H1 (cell line): Measurements from ENCODE around the gene DMBX1. TPM values are rescaled to one million over a fixed set of nuclear protein-coding genes. Genes with fewer than 3 reads are reported as not detected.

Source experiments
- CTCF ChIA-PET: fragments of 300-600 bp; sonication (Branson Sonifier 250); formaldehyde crosslinking; loops from one replicate; lab custom pipeline; 2021; ENCODE audit not compliant: partially characterized antibody; lab: Charles Lee
- POLR2A ChIA-PET: fragments of 300-600 bp; sonication (Branson Sonifier 250); formaldehyde crosslinking; loops from one replicate; lab custom pipeline; 2021; ENCODE audit warnings: inconsistent platforms; ENCODE audit not compliant: partially characterized antibody; lab: Charles Lee
- DNase-seq, 2 experiments: peaks; one replicate each; pipeline versions ENCODE4 v3.0.0 to v3.0.0-alpha.2; 2010 to 2022; ENCODE audit warnings: low spot score in 2 of 2, low read depth in 1 of 2, mixed read lengths in 1 of 2
- FAIRE-seq: peaks from 2 replicates; lab custom pipeline; 2011; peaks lifted over from hg19 to GRCh38; lab: Jason Lieb, UNC
- H2AFZ ChIP-seq: 2 replicates; pipeline ENCODE4 v1.8.1; 2012; ENCODE audit warnings: low read length, inconsistent platforms
- H2AK5ac ChIP-seq: 2 replicates; pipeline ENCODE4 v1.6.1; 2013; ENCODE audit warnings: low read depth, low read length
- H2BK120ac ChIP-seq: replicated peaks from 2 replicates; pipeline ENCODE3; 2013; ENCODE audit warnings: low read depth, low read length, inconsistent platforms
- H2BK12ac ChIP-seq: 2 replicates; pipeline ENCODE4 v1.6.1; 2013; ENCODE audit warnings: low read depth, low read length
- H2BK15ac ChIP-seq: 2 replicates; pipeline ENCODE4 v1.6.1; 2013; ENCODE audit warnings: low read length
- H2BK20ac ChIP-seq: 2 replicates; pipeline ENCODE4 v1.6.1; 2013; ENCODE audit warnings: low read length
- H2BK5ac ChIP-seq: 2 replicates; pipeline ENCODE4 v1.6.1; 2013; ENCODE audit warnings: low read depth, low read length
- H3K14ac ChIP-seq: 2 replicates; pipeline ENCODE4 v1.6.1; 2013; ENCODE audit warnings: inconsistent platforms; ENCODE audit not compliant: insufficient read length
- H3K18ac ChIP-seq: 2 replicates; pipeline ENCODE4 v1.6.1; 2013; ENCODE audit warnings: low read length; ENCODE audit errors: extremely low read depth
- H3K23ac ChIP-seq: 2 replicates; pipeline ENCODE4 v1.6.1; 2013; ENCODE audit warnings: inconsistent platforms; ENCODE audit not compliant: insufficient read length
- H3K23me2 ChIP-seq: 2 replicates; pipeline ENCODE4 v1.6.1; 2013; ENCODE audit warnings: low read depth, low read length
- H3K27ac ChIP-seq: 2 replicates; pipeline ENCODE4 v1.6.1; 2011; ENCODE audit warnings: low read depth, low read length, inconsistent platforms
- H3K27me3 ChIP-seq, 4 experiments: replicated peaks in 1 of 4; 1 replicate in 1 of 4; 2 replicates in 3 of 4; pipeline versions ENCODE4 v1.6.1 to v1.8.1; 2011 to 2013; ENCODE audit warnings: low read length in 3 of 4, mild to moderate bottlenecking in 3 of 4, inconsistent platforms in 2 of 4, mixed read lengths in 2 of 4, moderate library complexity in 1 of 4; ENCODE audit not compliant: control insufficient read depth in 3 of 4, insufficient read depth in 3 of 4; ENCODE audit errors: extremely low read depth in 1 of 4
- H3K36me3 ChIP-seq, 4 experiments: 2 replicates each; pipeline versions ENCODE4 v1.6.1 to v1.8.1; 2011 to 2013; ENCODE audit warnings: mild to moderate bottlenecking in 4 of 4, low read length in 3 of 4, moderate library complexity in 2 of 4, control low read depth in 1 of 4, inconsistent platforms in 1 of 4; ENCODE audit not compliant: insufficient read depth in 4 of 4, control insufficient read depth in 2 of 4
- H3K4ac ChIP-seq: replicated peaks from 2 replicates; pipeline ENCODE3; 2013; ENCODE audit warnings: low read length, low read depth, mixed read lengths, inconsistent platforms; ENCODE audit not compliant: insufficient read length
- H3K4me1 ChIP-seq, 4 experiments: replicated peaks in 1 of 4; 1 replicate in 1 of 4; 2 replicates in 3 of 4; pipeline versions ENCODE4 v1.6.1 to v1.8.1; 2011 to 2013; ENCODE audit warnings: low read length in 3 of 4, inconsistent platforms in 2 of 4, mixed read lengths in 1 of 4; ENCODE audit not compliant: insufficient read depth in 4 of 4, control insufficient read depth in 3 of 4
- H3K4me2 ChIP-seq, 2 experiments: 2 replicates each; pipeline versions ENCODE4 v1.6.1 to v1.8.1; 2011 to 2013; ENCODE audit warnings: low read depth in 2 of 2, low read length in 2 of 2, control low read depth in 1 of 2, inconsistent platforms in 1 of 2, mild to moderate bottlenecking in 1 of 2; ENCODE audit not compliant: insufficient read depth in 1 of 2
- H3K4me3 ChIP-seq, 4 experiments: fragments of 200-600, 300-600 bp in 1 of 4; sonication (generic), shearing (Covaris generic), sonication (Bioruptor Twin) in 1 of 4; 2 replicates each; pipeline versions ENCODE4 v1.5.1 to v1.8.1; 2011 to 2016; ENCODE audit warnings: low read length in 4 of 4, low read depth in 3 of 4, control low read depth in 2 of 4, inconsistent platforms in 2 of 4, mild to moderate bottlenecking in 2 of 4, mixed read lengths in 1 of 4, moderate library complexity in 1 of 4; ENCODE audit not compliant: insufficient read depth in 2 of 4; ENCODE audit errors: extremely low read depth in 1 of 4
- H3K56ac ChIP-seq: replicated peaks from 2 replicates; pipeline ENCODE3; 2013; ENCODE audit warnings: low read depth, mild to moderate bottlenecking, mixed read lengths, low read length, inconsistent platforms; ENCODE audit not compliant: insufficient read length
- H3K79me1 ChIP-seq: 2 replicates; pipeline ENCODE4 v1.6.1; 2013; ENCODE audit warnings: low read depth, low read length, control low read depth
- H3K79me2 ChIP-seq, 2 experiments: 2 replicates each; pipeline versions ENCODE4 v1.6.1 to v1.8.1; 2012 to 2013; ENCODE audit warnings: low read length in 2 of 2, mild to moderate bottlenecking in 2 of 2, inconsistent platforms in 1 of 2; ENCODE audit not compliant: insufficient read depth in 2 of 2, control insufficient read depth in 1 of 2
- H3K9ac ChIP-seq, 4 experiments: replicated peaks in 1 of 4; 1 replicate in 1 of 4; 2 replicates in 3 of 4; pipeline versions ENCODE4 v1.6.1 to v1.8.1; 2011 to 2013; ENCODE audit warnings: low read depth in 3 of 4, low read length in 3 of 4, control low read depth in 2 of 4, mild to moderate bottlenecking in 2 of 4, moderate library complexity in 2 of 4, inconsistent platforms in 1 of 4; ENCODE audit errors: extremely low read depth in 1 of 4
- H3K9me3 ChIP-seq, 2 experiments: 2 replicates each; pipeline versions ENCODE4 v1.6.1 to v1.8.1; 2012 to 2013; ENCODE audit warnings: mild to moderate bottlenecking in 2 of 2, moderate library complexity in 2 of 2, control low read depth in 1 of 2, inconsistent platforms in 1 of 2, low read depth in 1 of 2, low read length in 1 of 2, mixed read lengths in 1 of 2; ENCODE audit not compliant: insufficient read depth in 2 of 2
- H4K20me1 ChIP-seq, 2 experiments: replicated peaks in 1 of 2; 2 replicates each; pipeline versions ENCODE3 to v1.8.1; 2011 to 2013; ENCODE audit warnings: inconsistent platforms in 2 of 2, low read length in 2 of 2, mild to moderate bottlenecking in 1 of 2; ENCODE audit not compliant: insufficient read depth in 2 of 2, control insufficient read depth in 1 of 2
- H4K5ac ChIP-seq: 2 replicates; pipeline ENCODE4 v1.6.1; 2013; ENCODE audit warnings: low read length, low read depth, mixed read lengths, inconsistent platforms; ENCODE audit not compliant: insufficient read length
- H4K8ac ChIP-seq: 2 replicates; pipeline ENCODE4 v1.8.0; 2013; ENCODE audit warnings: mild to moderate bottlenecking, moderate library complexity, low read length, inconsistent platforms; ENCODE audit not compliant: insufficient read depth; ENCODE audit errors: extremely low read depth
- H4K91ac ChIP-seq: replicated peaks from 2 replicates; pipeline ENCODE3; 2013; ENCODE audit warnings: low read length, mixed read lengths, inconsistent platforms; ENCODE audit not compliant: insufficient read length
- CHD2 ChIP-seq: IDR thresholded peaks from 2 replicates; pipeline ENCODE4 v1.6.1; 2012; ENCODE audit warnings: low read length, improper control_type of control experiment
- EGR1 ChIP-seq: IDR thresholded peaks from 2 replicates; pipeline ENCODE4 v1.6.1; 2011; ENCODE audit warnings: low read depth, low read length, borderline replicate concordance
- HDAC2 ChIP-seq, 2 experiments: fragments of 300-600 bp in 1 of 2; sonication (generic) in 1 of 2; IDR thresholded peaks; 2 replicates each; pipeline ENCODE4 v1.6.1; 2011 to 2012; ENCODE audit warnings: low read depth in 2 of 2, low read length in 2 of 2, mild to moderate bottlenecking in 2 of 2, moderate library complexity in 2 of 2, borderline replicate concordance in 1 of 2, inconsistent platforms in 1 of 2
- KDM1A ChIP-seq: fragments of 200-600, 300-600 bp; sonication (generic); IDR thresholded peaks from 2 replicates; pipeline ENCODE4 v1.7.1; 2016; ENCODE audit warnings: mild to moderate bottlenecking, low read length, borderline replicate concordance
- RFX5 ChIP-seq: IDR thresholded peaks from 2 replicates; pipeline ENCODE4 v1.6.1; 2011; ENCODE audit warnings: low read depth, low read length, improper control_type of control experiment, borderline replicate concordance
- SUZ12 ChIP-seq: fragments of 200-600 bp; sonication (generic); IDR thresholded peaks from 2 replicates; pipeline ENCODE4 v1.6.1; 2012; ENCODE audit warnings: mild to moderate bottlenecking, inconsistent platforms, low read length, moderate library complexity, mixed read lengths
- TBP ChIP-seq: IDR thresholded peaks from 2 replicates; pipeline ENCODE4 v1.6.1; 2011; ENCODE audit warnings: low read depth, low read length, improper control_type of control experiment
- WGBS, 2 experiments: shearing (Covaris generic) in 1 of 2; methylation state at CpG; one replicate each; pipeline versions ENCODE4 v1.1.6 to v1.1.7; 2013 to 2015; ENCODE audit warnings: low lambda C conversion rate in 2 of 2, mixed read lengths in 2 of 2, inconsistent platforms in 1 of 2, low coverage in 1 of 2, missing lambda C conversion rate in 1 of 2; ENCODE audit not compliant: insufficient replicate concordance in 2 of 2, insufficient coverage in 1 of 2, insufficient read length in 1 of 2; ENCODE audit errors: extremely low coverage in 1 of 2, missing lambda C conversion rate in 1 of 2; 5-methylcytosine and 5-hydroxymethylcytosine counted together
- polyA plus RNA-seq, 7 experiments: library from polyadenylated mRNA; depleted of rRNA in 3 of 7; stranded (reverse) in 5 of 7; unstranded in 2 of 7; fragments of >200 nt in 5 of 7; fragments of 200-250 nt in 2 of 7; gene quantifications; 1 replicate in 5 of 7; 2 replicates in 1 of 7; 4 replicates in 1 of 7; pipeline versions ENCODE4 v1.2.1 to v1.2.3, GENCODE V29; 2011 to 2013; ENCODE audit warnings: missing spikeins in 2 of 7, mixed read lengths in 2 of 7
- total RNA-seq: library from RNA; stranded (reverse); fragmentation: NEBNext Ultra II Directional; extraction: Animal tissue kit (Norgen Biotek cat#: 25700); gene quantifications from 2 replicates; pipeline ENCODE4 v1.2.1, GENCODE V29; 2021
- TF ChIP-seq, protein P1 (sequence below): IDR thresholded peaks from 2 replicates; pipeline ENCODE4 v1.6.1; 2011; ENCODE audit warnings: low read depth, mild to moderate bottlenecking, low read length; ENCODE audit not compliant: insufficient read depth
- TF ChIP-seq, protein P2 (sequence below), 3 experiments: IDR thresholded peaks; 1 replicate in 2 of 3; 2 replicates in 1 of 3; pipeline versions ENCODE4 v1.5.1 to v1.6.1; 2011; ENCODE audit warnings: low read length in 3 of 3, mild to moderate bottlenecking in 3 of 3, inconsistent platforms in 2 of 3, low read depth in 1 of 3, moderate library complexity in 1 of 3; ENCODE audit not compliant: insufficient read depth in 1 of 3; ENCODE audit errors: control extremely low read depth in 1 of 3

Gene DMBX1
- total and polyA plus RNA-seq, 2 of the 8 experiments (the other 6 are each of a cell fraction or from before 2014, with no cell fraction given): 0.23 to 0.30 TPM

DNA sequence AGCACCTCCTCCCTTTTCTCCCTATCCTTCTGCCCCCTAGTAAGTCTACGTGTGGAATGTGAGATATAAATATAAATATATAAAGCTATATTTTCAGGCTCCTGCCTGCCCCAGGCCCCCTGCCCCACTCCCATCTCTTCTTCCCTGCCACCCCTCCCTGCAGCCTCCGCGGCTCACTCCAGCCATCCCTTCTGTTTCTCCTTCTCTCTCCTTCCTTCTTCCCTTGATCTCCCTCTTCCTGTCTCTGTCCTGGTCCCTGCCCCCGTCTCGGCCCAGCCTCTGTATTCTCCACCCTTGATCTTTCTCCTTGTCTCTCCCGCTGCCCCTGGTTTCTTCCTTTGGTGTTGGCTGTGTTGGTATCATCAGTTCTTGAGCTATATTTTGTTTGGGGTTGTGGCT is 23.2 kb downstream of the DMBX1 start:
- ChIA-PET POLR2A (no interaction called here), CTCF (interaction anchor here (1.3 to 18.9 kb wide), 7 partner anchors 9 to 66 kb away, joined by 3 to 287 read pairs (median 9); partner anchors contain the start of gene DMBX1)
- H2BK15ac ChIP-seq: no peak overlapping the region
- no peak overlapping the region for H4K91ac ChIP-seq
- H3K18ac ChIP-seq: no peak overlapping the region
- H3K23ac ChIP-seq: no peak overlapping the region
- H3K23me2 ChIP-seq: no peaks in the 10 kb centered on the region
- no peaks in the 10 kb centered on the region for H3K9me3 ChIP-seq
- no peak overlapping the region for H2BK20ac ChIP-seq
- TF ChIP-seq, protein P1, sequence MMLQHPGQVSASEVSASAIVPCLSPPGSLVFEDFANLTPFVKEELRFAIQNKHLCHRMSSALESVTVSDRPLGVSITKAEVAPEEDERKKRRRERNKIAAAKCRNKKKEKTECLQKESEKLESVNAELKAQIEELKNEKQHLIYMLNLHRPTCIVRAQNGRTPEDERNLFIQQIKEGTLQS: no peak
- TF ChIP-seq SUZ12 (no peak), RFX5 (no peak), CHD2 (no peak), HDAC2 (IDR thresholded peaks at IDR 0.05; ENCODE audit: borderline replicate concordance in 1 of 2, low read depth in 2 of 2, low read length in 2 of 2) (no peak), TBP (no peak), KDM1A (no peak), EGR1 (no peak)
- TF ChIP-seq, protein P2, sequence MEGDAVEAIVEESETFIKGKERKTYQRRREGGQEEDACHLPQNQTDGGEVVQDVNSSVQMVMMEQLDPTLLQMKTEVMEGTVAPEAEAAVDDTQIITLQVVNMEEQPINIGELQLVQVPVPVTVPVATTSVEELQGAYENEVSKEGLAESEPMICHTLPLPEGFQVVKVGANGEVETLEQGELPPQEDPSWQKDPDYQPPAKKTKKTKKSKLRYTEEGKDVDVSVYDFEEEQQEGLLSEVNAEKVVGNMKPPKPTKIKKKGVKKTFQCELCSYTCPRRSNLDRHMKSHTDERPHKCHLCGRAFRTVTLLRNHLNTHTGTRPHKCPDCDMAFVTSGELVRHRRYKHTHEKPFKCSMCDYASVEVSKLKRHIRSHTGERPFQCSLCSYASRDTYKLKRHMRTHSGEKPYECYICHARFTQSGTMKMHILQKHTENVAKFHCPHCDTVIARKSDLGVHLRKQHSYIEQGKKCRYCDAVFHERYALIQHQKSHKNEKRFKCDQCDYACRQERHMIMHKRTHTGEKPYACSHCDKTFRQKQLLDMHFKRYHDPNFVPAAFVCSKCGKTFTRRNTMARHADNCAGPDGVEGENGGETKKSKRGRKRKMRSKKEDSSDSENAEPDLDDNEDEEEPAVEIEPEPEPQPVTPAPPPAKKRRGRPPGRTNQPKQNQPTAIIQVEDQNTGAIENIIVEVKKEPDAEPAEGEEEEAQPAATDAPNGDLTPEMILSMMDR (IDR thresholded peaks at IDR 0.05; ENCODE audit: control extremely low read depth in 1 of 3, insufficient read depth in 1 of 3, low read depth in 1 of 3, low read length in 3 of 3): no peak
- H4K8ac ChIP-seq: no peak overlapping the region
- no peak for FAIRE-seq
- H4K5ac ChIP-seq: no peak overlapping the region
- no peaks in the 10 kb centered on the region for H3K36me3 ChIP-seq
- no peak overlapping the region for H3K9ac ChIP-seq
- H2AFZ ChIP-seq: no peak overlapping the region
- H3K79me2 ChIP-seq: no peaks in the 10 kb centered on the region
- H2AK5ac ChIP-seq: no peak overlapping the region
- no peak overlapping the region for H2BK5ac ChIP-seq
- H3K4ac ChIP-seq: no peak overlapping the region
- peaks cover 0 to 23% (median 6%) of the 10 kb centered on the region in 4 experiments; a peak in 3 of 7 replicates for H3K27me3 ChIP-seq
- no peaks in the 10 kb centered on the region for H3K79me1 ChIP-seq
- WGBS, 2 experiments: 74% methylated on average over 6 of the region's 6 CpGs; no CpG with 5 or more reads in 1 of the 2 experiments
- H3K27ac ChIP-seq: no peak overlapping the region
- no peak overlapping the region for H3K14ac ChIP-seq
- no peak overlapping the region for H3K56ac ChIP-seq
- H3K4me3 ChIP-seq: no peak overlapping the region
- no peak overlapping the region for H2BK120ac ChIP-seq
- peaks cover 0 to 2% of the 10 kb centered on the region in 2 experiments for H4K20me1 ChIP-seq
- no peak overlapping the region for H3K4me2 ChIP-seq
- no peak overlapping the region for H2BK12ac ChIP-seq
- H3K4me1 ChIP-seq: peaks cover 9 to 32% (median 16%) of the 10 kb centered on the region in 4 experiments
- no peak for DNase-seq
